CD14-positive monocyte (primary cell): ENCODE measurements around the gene GSTA3. TPM values are rescaled to one million over a fixed set of nuclear protein-coding genes. Genes with fewer than 3 reads are reported as not detected.

ENCODE experiments used
- DNase-seq, 3 donors: peaks; one replicate each; pipeline ENCODE4 v3.0.0-alpha.2; 2011 to 2022
- H2AFZ ChIP-seq: 2 replicates; pipeline ENCODE4 v1.6.0; 2012; ENCODE audit warnings: mild to moderate bottlenecking, low read depth, low read length, inconsistent platforms; ENCODE audit not compliant: insufficient read depth, poor library complexity, severe bottlenecking
- H3K27ac ChIP-seq, 2 donors: 1 replicate in 1 of 2; 2 replicates in 1 of 2; pipeline ENCODE4 v1.5.1; 2012 to 2013; ENCODE audit warnings: low read length in 2 of 2, control low read depth in 1 of 2, inconsistent platforms in 1 of 2, low read depth in 1 of 2, mild to moderate bottlenecking in 1 of 2
- H3K27me3 ChIP-seq, 2 donors: one replicate each; pipeline versions ENCODE4 v1.6.0 to v1.6.1; 2011 to 2013; ENCODE audit warnings: low read length in 2 of 2; ENCODE audit not compliant: control insufficient read depth in 2 of 2, insufficient read depth in 2 of 2
- H3K36me3 ChIP-seq, 2 donors: replicated peaks in 1 of 2; 1 replicate in 1 of 2; 2 replicates in 1 of 2; pipeline versions ENCODE4 v1.5.1 to v1.6.1; 2012 to 2013; ENCODE audit warnings: low read length in 2 of 2, control low read depth in 1 of 2, inconsistent platforms in 1 of 2, mild to moderate bottlenecking in 1 of 2; ENCODE audit not compliant: insufficient read depth in 2 of 2, control insufficient read depth in 1 of 2
- H3K4me1 ChIP-seq, 2 donors: 1 replicate in 1 of 2; 2 replicates in 1 of 2; pipeline versions ENCODE4 v1.5.1 to v1.6.1; 2012 to 2013; ENCODE audit warnings: low read length in 2 of 2, control low read depth in 1 of 2, inconsistent platforms in 1 of 2, mild to moderate bottlenecking in 1 of 2, moderate library complexity in 1 of 2; ENCODE audit not compliant: insufficient read depth in 2 of 2, control insufficient read depth in 1 of 2
- H3K4me2 ChIP-seq: replicated peaks from 2 replicates; pipeline ENCODE3; 2012; ENCODE audit warnings: low read length, moderate library complexity, mild to moderate bottlenecking; ENCODE audit not compliant: poor library complexity, severe bottlenecking; ENCODE audit errors: extremely low read depth
- H3K4me3 ChIP-seq, 3 experiments: fragments of 200-600 bp in 1 of 3; sonication (generic) in 1 of 3; replicated peaks in 1 of 3; 1 replicate in 2 of 3; 2 replicates in 1 of 3; pipeline ENCODE4 v1.5.1; 2011 to 2013; ENCODE audit warnings: low read length in 3 of 3, mild to moderate bottlenecking in 3 of 3, control low read depth in 2 of 3, low read depth in 2 of 3, inconsistent platforms in 1 of 3, moderate library complexity in 1 of 3
- H3K79me2 ChIP-seq: 2 replicates; pipeline ENCODE4 v1.6.0; 2012; ENCODE audit warnings: mild to moderate bottlenecking, control low read depth, inconsistent platforms, low read length, moderate library complexity; ENCODE audit not compliant: insufficient read depth
- H3K9ac ChIP-seq: 2 replicates; pipeline ENCODE4 v1.6.0; 2017; ENCODE audit warnings: low read length, mild to moderate bottlenecking; ENCODE audit not compliant: insufficient read depth, poor library complexity, severe bottlenecking
- H3K9me3 ChIP-seq, 2 donors: replicated peaks in 1 of 2; 1 replicate in 1 of 2; 2 replicates in 1 of 2; pipeline versions ENCODE4 v1.5.1 to v1.6.1; 2012 to 2013; ENCODE audit warnings: low read length in 2 of 2, control low read depth in 1 of 2; ENCODE audit not compliant: control insufficient read depth in 1 of 2, insufficient read depth in 1 of 2
- H4K20me1 ChIP-seq: 2 replicates; pipeline ENCODE4 v1.6.0; 2012; ENCODE audit warnings: mild to moderate bottlenecking, low read length, control low read depth, moderate library complexity; ENCODE audit not compliant: insufficient read depth
- H3K27ac Mint-ChIP-seq, 7 donors: one replicate each; pipeline ENCODE4 v1.8.0; 2020; ENCODE audit warnings: mild to moderate bottlenecking in 7 of 7, mixed read lengths in 7 of 7, moderate library complexity in 6 of 7, inconsistent platforms in 2 of 7
- H3K27me3 Mint-ChIP-seq, 3 donors: one replicate each; pipeline ENCODE4 v1.8.0; 2021 to 2022; ENCODE audit warnings: low read depth in 3 of 3, mild to moderate bottlenecking in 3 of 3, mixed read lengths in 3 of 3, moderate library complexity in 3 of 3, inconsistent platforms in 1 of 3
- H3K36me3 Mint-ChIP-seq, 2 donors: one replicate each; pipeline ENCODE4 v1.8.0; 2020; ENCODE audit warnings: mixed read lengths in 2 of 2, inconsistent platforms in 1 of 2, mild to moderate bottlenecking in 1 of 2
- H3K4me1 Mint-ChIP-seq: one replicate; pipeline ENCODE4 v1.8.0; 2020; ENCODE audit warnings: mild to moderate bottlenecking, mixed read lengths
- H3K4me3 Mint-ChIP-seq, 2 donors: one replicate each; pipeline ENCODE4 v1.8.0; 2020; ENCODE audit warnings: mild to moderate bottlenecking in 2 of 2, mixed read lengths in 2 of 2, moderate library complexity in 1 of 2
- H3K9me3 Mint-ChIP-seq, 7 donors: one replicate each; pipeline ENCODE4 v1.8.0; 2020 to 2022; ENCODE audit warnings: mixed read lengths in 7 of 7, mild to moderate bottlenecking in 6 of 7, moderate library complexity in 6 of 7, inconsistent platforms in 2 of 7
- WGBS: methylation state at CpG from one replicate; pipeline ENCODE4 v1.1.5; 2013; ENCODE audit warnings: missing lambda C conversion rate; ENCODE audit not compliant: insufficient coverage; 5-methylcytosine and 5-hydroxymethylcytosine counted together
- intact Hi-C, 2 donors: fragments of 100-400 bp; cut with micrococcal nuclease; formaldehyde crosslinking; loops; one replicate each; pipeline versions ENCODE4 v1.15.0 to v1.15.1; 2023
- polyA plus RNA-seq, 3 donors: library from polyadenylated mRNA; depleted of rRNA in 1 of 3; unstranded in 2 of 3; stranded (reverse) in 1 of 3; fragments of 300-500 nt in 2 of 3; fragments of >200 nt in 1 of 3; fragmentation: Illumina TruSeq in 2 of 3; gene quantifications; 1 replicate in 2 of 3; 2 replicates in 1 of 3; pipeline ENCODE4 v1.2.3, GENCODE V29; 2012 to 2021
- TF ChIP-seq, protein P1 (sequence below): fragments of 200-600 bp; IDR thresholded peaks from one replicate; pipeline ENCODE4 v1.8.0; 2022; ENCODE audit warnings: antibody characterized with exemption, mild to moderate bottlenecking

GSTA3 gene
- polyA plus RNA-seq, 3 donors, result not detected

DNA sequence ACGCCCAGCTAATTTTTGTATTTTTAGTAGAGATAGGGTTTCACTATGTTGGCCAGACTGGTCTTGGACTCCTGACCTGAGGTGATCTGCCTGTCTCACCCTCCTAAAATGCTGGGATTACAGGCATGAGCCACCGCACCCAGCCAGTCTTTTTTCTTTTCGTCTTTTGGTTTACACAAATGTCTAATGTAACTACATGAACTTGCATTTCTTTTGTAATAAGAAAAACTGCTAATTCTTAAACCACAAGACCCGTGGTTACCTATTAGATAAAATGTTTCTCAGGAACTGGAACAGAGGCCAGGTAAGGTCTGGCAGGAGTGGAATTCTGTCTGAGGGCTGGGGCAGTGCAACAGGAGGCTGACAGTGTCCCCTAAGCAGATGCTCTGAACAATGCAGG is 32.7 kb upstream of the GSTA3 start:
- H3K4me3 Mint-ChIP-seq, result no peak overlapping the region
- H3K36me3 Mint-ChIP-seq, result no peaks in the 10 kb centered on the region
- no peak overlapping the region for H3K4me2 ChIP-seq
- no peak overlapping the region for H2AFZ ChIP-seq
- peaks cover 0 to 3% (median 0%) of the 10 kb centered on the region in 7 donors for H3K9me3 Mint-ChIP-seq
- TF ChIP-seq, protein P1, sequence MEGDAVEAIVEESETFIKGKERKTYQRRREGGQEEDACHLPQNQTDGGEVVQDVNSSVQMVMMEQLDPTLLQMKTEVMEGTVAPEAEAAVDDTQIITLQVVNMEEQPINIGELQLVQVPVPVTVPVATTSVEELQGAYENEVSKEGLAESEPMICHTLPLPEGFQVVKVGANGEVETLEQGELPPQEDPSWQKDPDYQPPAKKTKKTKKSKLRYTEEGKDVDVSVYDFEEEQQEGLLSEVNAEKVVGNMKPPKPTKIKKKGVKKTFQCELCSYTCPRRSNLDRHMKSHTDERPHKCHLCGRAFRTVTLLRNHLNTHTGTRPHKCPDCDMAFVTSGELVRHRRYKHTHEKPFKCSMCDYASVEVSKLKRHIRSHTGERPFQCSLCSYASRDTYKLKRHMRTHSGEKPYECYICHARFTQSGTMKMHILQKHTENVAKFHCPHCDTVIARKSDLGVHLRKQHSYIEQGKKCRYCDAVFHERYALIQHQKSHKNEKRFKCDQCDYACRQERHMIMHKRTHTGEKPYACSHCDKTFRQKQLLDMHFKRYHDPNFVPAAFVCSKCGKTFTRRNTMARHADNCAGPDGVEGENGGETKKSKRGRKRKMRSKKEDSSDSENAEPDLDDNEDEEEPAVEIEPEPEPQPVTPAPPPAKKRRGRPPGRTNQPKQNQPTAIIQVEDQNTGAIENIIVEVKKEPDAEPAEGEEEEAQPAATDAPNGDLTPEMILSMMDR, result no peak
- H3K4me3 ChIP-seq, result no peak overlapping the region
- no peaks in the 10 kb centered on the region for H4K20me1 ChIP-seq
- H3K9ac ChIP-seq, result no peak overlapping the region
- no peaks in the 10 kb centered on the region for H3K4me1 ChIP-seq
- H3K9me3 ChIP-seq, result no peaks in the 10 kb centered on the region
- no peak for DNase-seq
- no peak overlapping the region for H3K27ac Mint-ChIP-seq
- no peaks in the 10 kb centered on the region for H3K79me2 ChIP-seq
- peaks cover 2 to 6% (median 6%) of the 10 kb centered on the region in 3 donors for H3K27me3 Mint-ChIP-seq
- no peaks in the 10 kb centered on the region for H3K36me3 ChIP-seq
- H3K27me3 ChIP-seq, result peaks cover 0 to 2% of the 10 kb centered on the region in 2 donors
- intact Hi-C loops, result no loop called here
- WGBS, result no CpG with 5 or more reads among the region's 4 CpGs
- H3K4me1 Mint-ChIP-seq, result no peaks in the 10 kb centered on the region
- no peak overlapping the region for H3K27ac ChIP-seq

DNA sequence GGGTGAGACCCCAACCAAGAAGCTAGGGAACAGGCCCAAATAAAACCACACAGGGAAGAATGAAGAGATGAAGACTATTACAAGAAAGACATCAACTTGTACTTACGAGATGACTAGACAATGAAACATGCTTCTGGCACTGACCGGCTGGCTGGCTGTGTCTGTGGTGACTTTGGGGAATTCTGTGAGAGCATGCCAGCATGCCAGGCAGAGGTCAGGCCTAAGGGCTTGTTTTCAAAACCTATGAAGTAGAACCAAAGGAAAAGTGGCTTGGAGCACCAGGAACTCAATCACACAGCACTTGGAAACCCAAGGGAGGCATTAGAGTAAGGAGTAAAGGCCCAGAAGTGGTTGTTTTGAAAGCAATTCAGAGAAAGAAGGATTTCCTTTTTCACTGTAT is 28.4 kb upstream of the GSTA3 start:
- no peaks in the 10 kb centered on the region for H3K79me2 ChIP-seq
- intact Hi-C loops, result no loop called here
- Mint-ChIP-seq H3K27ac (no peak overlapping the region), H3K36me3 (no peaks in the 10 kb centered on the region), H3K4me3 (no peak overlapping the region), H3K4me1 (no peaks in the 10 kb centered on the region), H3K9me3 (peaks cover 0 to 2% (median 0%) of the 10 kb centered on the region in 7 donors), H3K27me3 (peaks cover 2 to 5% (median 2%) of the 10 kb centered on the region in 3 donors)
- H4K20me1 ChIP-seq, result no peaks in the 10 kb centered on the region
- no peak overlapping the region for H3K4me2 ChIP-seq
- no peak for DNase-seq
- H3K4me1 ChIP-seq, result no peaks in the 10 kb centered on the region
- no peaks in the 10 kb centered on the region for H3K9me3 ChIP-seq
- H3K27ac ChIP-seq, result no peak overlapping the region
- WGBS, result 100% methylated on average over 2 of the region's 2 CpGs
- TF ChIP-seq, protein P1, result no peak
- H3K4me3 ChIP-seq, result no peak overlapping the region
- H3K27me3 ChIP-seq, result no peaks in the 10 kb centered on the region
- no peak overlapping the region for H2AFZ ChIP-seq
- no peak overlapping the region for H3K9ac ChIP-seq
- H3K36me3 ChIP-seq, result no peaks in the 10 kb centered on the region
